DND-41 (cell line): ENCODE results near the gene CAP1.

Experiments
- EZH2 ChIP-seq: IDR thresholded peaks from 3 replicates; pipeline ENCODE4 v1.6.1; 2012; ENCODE audit warnings: borderline replicate concordance, low read depth, mild to moderate bottlenecking, moderate library complexity, low read length, inconsistent platforms; ENCODE audit not compliant: severe bottlenecking
- TF ChIP-seq, protein P1 (sequence below): IDR thresholded peaks from 2 replicates; pipeline ENCODE4 v1.5.1; 2012; ENCODE audit warnings: borderline replicate concordance, low read length, moderate library complexity, mild to moderate bottlenecking; ENCODE audit not compliant: poor library complexity, severe bottlenecking; ENCODE audit errors: extremely low read depth

DNA sequence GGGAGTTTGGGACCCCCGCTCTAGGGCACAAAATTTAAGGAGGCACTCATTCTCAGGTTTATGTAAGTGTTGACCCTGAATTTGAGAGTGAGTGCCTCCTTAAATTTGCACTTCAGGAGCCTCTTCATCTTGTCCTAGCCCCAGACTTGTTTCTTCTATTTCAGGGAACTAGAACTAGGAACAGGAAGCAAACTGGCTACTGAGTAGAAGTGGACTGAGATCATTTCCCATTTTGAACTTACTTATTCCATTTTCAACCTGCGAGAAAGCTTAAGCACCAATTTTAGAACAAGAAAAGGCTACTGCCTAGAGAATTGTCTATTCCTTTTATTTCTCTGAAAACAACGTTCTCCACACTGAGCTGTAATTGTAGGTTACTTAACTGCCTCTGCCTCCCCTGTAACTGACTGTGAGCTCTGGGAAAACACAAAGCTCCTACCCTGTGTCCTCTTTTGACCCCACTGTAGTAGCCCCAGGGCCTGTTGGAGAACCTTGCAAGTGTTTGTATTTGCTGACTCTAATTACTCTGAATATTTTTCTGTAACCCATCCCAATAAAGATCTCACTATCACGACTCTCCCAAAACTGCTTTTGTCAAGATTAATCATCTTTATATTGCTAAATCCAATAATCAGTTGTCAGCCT, 54.1 kb downstream of the CAP1 start:
- TF ChIP-seq, protein P1, sequence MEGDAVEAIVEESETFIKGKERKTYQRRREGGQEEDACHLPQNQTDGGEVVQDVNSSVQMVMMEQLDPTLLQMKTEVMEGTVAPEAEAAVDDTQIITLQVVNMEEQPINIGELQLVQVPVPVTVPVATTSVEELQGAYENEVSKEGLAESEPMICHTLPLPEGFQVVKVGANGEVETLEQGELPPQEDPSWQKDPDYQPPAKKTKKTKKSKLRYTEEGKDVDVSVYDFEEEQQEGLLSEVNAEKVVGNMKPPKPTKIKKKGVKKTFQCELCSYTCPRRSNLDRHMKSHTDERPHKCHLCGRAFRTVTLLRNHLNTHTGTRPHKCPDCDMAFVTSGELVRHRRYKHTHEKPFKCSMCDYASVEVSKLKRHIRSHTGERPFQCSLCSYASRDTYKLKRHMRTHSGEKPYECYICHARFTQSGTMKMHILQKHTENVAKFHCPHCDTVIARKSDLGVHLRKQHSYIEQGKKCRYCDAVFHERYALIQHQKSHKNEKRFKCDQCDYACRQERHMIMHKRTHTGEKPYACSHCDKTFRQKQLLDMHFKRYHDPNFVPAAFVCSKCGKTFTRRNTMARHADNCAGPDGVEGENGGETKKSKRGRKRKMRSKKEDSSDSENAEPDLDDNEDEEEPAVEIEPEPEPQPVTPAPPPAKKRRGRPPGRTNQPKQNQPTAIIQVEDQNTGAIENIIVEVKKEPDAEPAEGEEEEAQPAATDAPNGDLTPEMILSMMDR = no peak
- no peak for TF ChIP-seq EZH2
